Measurements from ENCODE around the gene RNASEH2A.
"Not testable (repeated sequence)": the region's sequence is repeated elsewhere in the genome, so short reads cannot be mapped to it uniquely, and the experiment has no call there.

The RNASEH2A gene

DNA sequence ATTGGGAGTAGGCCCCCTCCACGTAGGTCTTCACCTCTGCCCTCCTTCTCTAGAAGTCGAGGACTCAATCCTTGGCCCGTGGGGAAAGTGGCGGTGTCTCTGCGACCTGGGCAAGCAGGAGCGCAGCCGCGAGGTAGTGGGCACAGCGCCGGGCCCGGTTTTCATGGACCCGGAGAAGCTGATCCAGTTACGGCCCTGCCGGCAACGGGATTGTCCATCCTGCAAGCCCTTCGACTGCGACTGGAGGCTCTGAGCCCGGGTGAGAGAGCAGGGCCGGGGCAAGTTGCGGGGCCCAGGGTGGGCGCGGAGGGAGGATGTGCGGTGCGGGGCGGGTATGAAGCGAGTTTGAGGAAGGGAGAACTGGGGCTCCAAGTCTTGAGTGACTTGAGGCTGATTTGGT is 2.3 kb upstream of the RNASEH2A start:
- Histone ChIP-seq H3K9ac (ENCODE audit: low read length) (no peak overlapping the region), H3K9me3 (ENCODE audit: insufficient read depth, low read length) (no peaks in the 10 kb centered on the region), H3K27me3 (ENCODE audit: low read length) (no peaks in the 10 kb centered on the region), H3K4me3 (ENCODE audit: insufficient read depth, low read length, poor library complexity, severe bottlenecking) (no peak overlapping the region), H3K79me2 (ENCODE audit: insufficient read depth, low read length) (peaks cover 23% of the 10 kb centered on the region), H3F3A (ENCODE audit: insufficient read depth) (no peaks in the 10 kb centered on the region), H2AFZ (ENCODE audit: low read depth, low read length, severe bottlenecking) (no peak overlapping the region), H3K9me2 (replicated peaks; ENCODE audit: insufficient read depth, low read length) (no peaks in the 10 kb centered on the region), H4K20me1 (ENCODE audit: low read depth, low read length) (no peaks in the 10 kb centered on the region), H3K4me2 (ENCODE audit: low read depth, low read length, poor library complexity, severe bottlenecking) (no peak overlapping the region), H3K36me3 (ENCODE audit: low read length) (0 out of 2 replicates have a peak, but pooled peaks cover 3% of the 10 kb centered on the region), H3K27ac (ENCODE audit: low read depth, low read length) (no peak overlapping the region)
- TF ChIP-seq EZH2phosphoT487 (conservative IDR thresholded peaks at IDR 0.05; ENCODE audit: low read length): no peak
- TF ChIP-seq, protein P1, sequence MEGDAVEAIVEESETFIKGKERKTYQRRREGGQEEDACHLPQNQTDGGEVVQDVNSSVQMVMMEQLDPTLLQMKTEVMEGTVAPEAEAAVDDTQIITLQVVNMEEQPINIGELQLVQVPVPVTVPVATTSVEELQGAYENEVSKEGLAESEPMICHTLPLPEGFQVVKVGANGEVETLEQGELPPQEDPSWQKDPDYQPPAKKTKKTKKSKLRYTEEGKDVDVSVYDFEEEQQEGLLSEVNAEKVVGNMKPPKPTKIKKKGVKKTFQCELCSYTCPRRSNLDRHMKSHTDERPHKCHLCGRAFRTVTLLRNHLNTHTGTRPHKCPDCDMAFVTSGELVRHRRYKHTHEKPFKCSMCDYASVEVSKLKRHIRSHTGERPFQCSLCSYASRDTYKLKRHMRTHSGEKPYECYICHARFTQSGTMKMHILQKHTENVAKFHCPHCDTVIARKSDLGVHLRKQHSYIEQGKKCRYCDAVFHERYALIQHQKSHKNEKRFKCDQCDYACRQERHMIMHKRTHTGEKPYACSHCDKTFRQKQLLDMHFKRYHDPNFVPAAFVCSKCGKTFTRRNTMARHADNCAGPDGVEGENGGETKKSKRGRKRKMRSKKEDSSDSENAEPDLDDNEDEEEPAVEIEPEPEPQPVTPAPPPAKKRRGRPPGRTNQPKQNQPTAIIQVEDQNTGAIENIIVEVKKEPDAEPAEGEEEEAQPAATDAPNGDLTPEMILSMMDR (IDR thresholded peaks at IDR 0.05; ENCODE audit: insufficient read depth, low read length, poor library complexity, severe bottlenecking): no peak

DNA sequence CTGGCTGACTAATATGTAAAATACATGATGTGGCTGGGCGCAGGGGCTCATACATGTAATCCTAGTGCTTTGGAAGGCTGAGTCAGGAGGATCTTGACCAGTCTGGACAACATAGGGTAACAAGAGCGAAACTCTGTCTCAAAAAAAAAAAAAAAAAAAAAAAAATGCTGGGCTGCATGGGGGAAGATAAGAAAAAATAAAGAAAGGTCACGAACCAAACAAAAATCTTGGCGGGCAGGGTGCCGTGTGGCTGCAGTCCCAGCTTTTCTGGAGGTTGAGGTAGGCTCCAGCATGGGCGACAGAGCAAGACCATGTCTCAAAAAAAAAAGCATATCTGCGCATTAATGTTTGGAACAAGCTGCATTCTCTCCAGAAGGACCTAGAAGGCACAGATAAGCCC is 8.7 kb downstream of the RNASEH2A start:
- Histone ChIP-seq H3K9me2 (replicated peaks; ENCODE audit: insufficient read depth, low read length) (no peaks in the 10 kb centered on the region), H3K4me3 (ENCODE audit: insufficient read depth, low read length, poor library complexity, severe bottlenecking) (no peak overlapping the region), H2AFZ (ENCODE audit: low read depth, low read length, severe bottlenecking) (no peak overlapping the region), H4K20me1 (ENCODE audit: low read depth, low read length) (no peaks in the 10 kb centered on the region), H3K27ac (ENCODE audit: low read depth, low read length) (no peak overlapping the region), H3K9me3 (ENCODE audit: insufficient read depth, low read length) (no peaks in the 10 kb centered on the region), H3K27me3 (ENCODE audit: low read length) (no peaks in the 10 kb centered on the region), H3F3A (ENCODE audit: insufficient read depth) (no peaks in the 10 kb centered on the region), H3K9ac (ENCODE audit: low read length) (no peak overlapping the region), H3K36me3 (ENCODE audit: low read length) (no peaks in the 10 kb centered on the region), H3K79me2 (ENCODE audit: insufficient read depth, low read length) (no peaks in the 10 kb centered on the region), H3K4me2 (ENCODE audit: low read depth, low read length, poor library complexity, severe bottlenecking) (no peak overlapping the region)
- no peak for TF ChIP-seq EZH2phosphoT487 (conservative IDR thresholded peaks at IDR 0.05; ENCODE audit: low read length)
- TF ChIP-seq, protein P1 (IDR thresholded peaks at IDR 0.05; ENCODE audit: insufficient read depth, low read length, poor library complexity, severe bottlenecking): no peak

DNA sequence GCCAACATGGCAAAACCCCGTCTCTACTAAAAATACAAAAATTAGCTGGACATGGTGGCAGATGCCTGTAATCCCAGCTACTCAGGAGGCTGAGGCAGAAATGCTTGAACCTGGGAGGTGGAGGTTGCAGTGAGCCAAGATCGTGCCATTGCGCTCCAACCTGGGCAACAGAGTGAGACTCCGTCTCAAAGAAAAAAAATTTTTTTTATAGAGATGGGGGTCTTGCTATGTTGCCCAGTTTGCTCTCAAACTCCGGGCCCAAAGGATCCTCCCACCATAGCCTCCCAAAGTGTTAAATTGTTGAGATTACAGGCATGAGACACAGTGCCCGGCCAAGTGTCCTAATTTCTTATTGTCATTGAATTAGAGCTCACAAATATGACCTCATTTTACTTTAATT is 10.8 kb downstream of the RNASEH2A start:
- not testable (repeated sequence) for H3K79me2 ChIP-seq (ENCODE audit: insufficient read depth, low read length); H3K4me2 ChIP-seq (ENCODE audit: low read depth, low read length, poor library complexity, severe bottlenecking); H3K9me3 ChIP-seq (ENCODE audit: insufficient read depth, low read length); H3K36me3 ChIP-seq (ENCODE audit: low read length); H3K27me3 ChIP-seq (ENCODE audit: low read length); H3K27ac ChIP-seq (ENCODE audit: low read depth, low read length); H3F3A ChIP-seq (ENCODE audit: insufficient read depth); H3K9me2 ChIP-seq (replicated peaks; ENCODE audit: insufficient read depth, low read length); H4K20me1 ChIP-seq (ENCODE audit: low read depth, low read length); H3K9ac ChIP-seq (ENCODE audit: low read length); H2AFZ ChIP-seq (ENCODE audit: low read depth, low read length, severe bottlenecking); H3K4me3 ChIP-seq (ENCODE audit: insufficient read depth, low read length, poor library complexity, severe bottlenecking)

DNA sequence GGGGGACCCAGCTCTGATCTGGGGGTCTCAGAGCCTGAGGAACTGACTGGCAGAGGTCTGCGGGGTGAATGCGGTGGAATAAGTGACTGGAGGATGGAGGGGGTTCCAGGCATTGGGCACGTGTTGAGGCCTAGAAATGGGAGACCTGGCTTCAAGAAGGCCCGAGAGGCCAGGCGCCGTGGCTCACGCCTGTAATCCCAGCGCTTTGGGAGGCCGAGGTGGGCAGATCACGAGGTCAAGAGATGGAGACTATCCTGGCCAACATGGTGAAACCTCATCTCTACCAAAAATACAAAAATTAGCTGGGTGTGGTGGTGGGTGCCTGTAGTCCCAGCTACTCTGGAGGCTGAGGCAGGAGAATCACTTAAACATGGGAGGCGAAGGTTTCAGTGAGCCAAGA is 11.4 kb downstream of the RNASEH2A start:
- not testable (repeated sequence) for H3K27me3 ChIP-seq (ENCODE audit: low read length); H2AFZ ChIP-seq (ENCODE audit: low read depth, low read length, severe bottlenecking); H3K27ac ChIP-seq (ENCODE audit: low read depth, low read length); H3K4me3 ChIP-seq (ENCODE audit: insufficient read depth, low read length, poor library complexity, severe bottlenecking); H3K4me2 ChIP-seq (ENCODE audit: low read depth, low read length, poor library complexity, severe bottlenecking); H3K9me3 ChIP-seq (ENCODE audit: insufficient read depth, low read length); H3K36me3 ChIP-seq (ENCODE audit: low read length); H4K20me1 ChIP-seq (ENCODE audit: low read depth, low read length); H3F3A ChIP-seq (ENCODE audit: insufficient read depth); H3K79me2 ChIP-seq (ENCODE audit: insufficient read depth, low read length); H3K9me2 ChIP-seq (replicated peaks; ENCODE audit: insufficient read depth, low read length); H3K9ac ChIP-seq (ENCODE audit: low read length)
